Thymus (tissue), 11 donors: ENCODE results near the gene EIF4EBP2. TPM values are rescaled to one million over a fixed set of nuclear protein-coding genes. Genes with fewer than 3 reads are reported as not detected.
A peak's percentile ranks its signal among the peaks of the same experiment; 100 is the strongest.

Experiments
- DNase-seq, 9 donors: peaks; one replicate each; pipeline ENCODE4 v3.0.0-alpha.2; 2013; ENCODE audit warnings: low spot score in 9 of 9, low read depth in 6 of 9, missing footprints in 1 of 9
- H3K27ac ChIP-seq, 2 donors: one replicate each; pipeline ENCODE4 v1.5.1; 2013; ENCODE audit warnings: control low read depth in 1 of 2, low read depth in 1 of 2, low read length in 1 of 2, mild to moderate bottlenecking in 1 of 2, moderate library complexity in 1 of 2
- H3K27me3 ChIP-seq, 2 donors: one replicate each; pipeline ENCODE4 v1.5.1; 2013; ENCODE audit warnings: low read length in 1 of 2; ENCODE audit not compliant: control insufficient read depth in 2 of 2, insufficient read depth in 1 of 2
- H3K36me3 ChIP-seq, 2 donors: one replicate each; pipeline ENCODE4 v1.5.1; 2013; ENCODE audit warnings: low read length in 1 of 2, mild to moderate bottlenecking in 1 of 2, moderate library complexity in 1 of 2; ENCODE audit not compliant: control insufficient read depth in 2 of 2, insufficient read depth in 2 of 2
- H3K4me1 ChIP-seq, 2 donors: one replicate each; pipeline ENCODE4 v1.5.1; 2013; ENCODE audit warnings: low read length in 2 of 2; ENCODE audit not compliant: control insufficient read depth in 2 of 2, insufficient read depth in 2 of 2
- H3K4me3 ChIP-seq, 2 donors: one replicate each; pipeline ENCODE4 v1.5.1; 2013; ENCODE audit warnings: low read length in 2 of 2, control low read depth in 1 of 2, mild to moderate bottlenecking in 1 of 2
- H3K9me3 ChIP-seq, 2 donors: one replicate each; pipeline ENCODE4 v1.5.1; 2013; ENCODE audit warnings: low read length in 1 of 2, mild to moderate bottlenecking in 1 of 2; ENCODE audit not compliant: control insufficient read depth in 2 of 2, insufficient read depth in 1 of 2
- WGBS: extraction: QIAGEN DNeasy Blood & Tissue Kit; methylation state at CpG from one replicate; pipeline ENCODE4 v1.1.7; 2013; 5-methylcytosine and 5-hydroxymethylcytosine counted together
- polyA plus RNA-seq: library from polyadenylated mRNA; stranded (reverse); fragments of 200-250 nt; gene quantifications from one replicate; pipeline ENCODE4 v1.2.3, GENCODE V29; 2013
- total RNA-seq: library from RNA; stranded (reverse); fragments of 120-200 nt; gene quantifications from one replicate; pipeline ENCODE4 v1.2.4, GENCODE V29; 2013
- donor health status: healthy.

The EIF4EBP2 gene
- total and polyA plus RNA-seq, 2 donors, result 18.9 to 32.1 TPM

- H3K36me3 ChIP-seq, result peaks cover 0 to 4% of the 10 kb centered on the region in 2 donors
- H3K9me3 ChIP-seq, result peaks cover 2 to 3% of the 10 kb centered on the region in 2 donors
- WGBS, result 96% methylated on average over 9 of the region's 9 CpGs
- no peak for DNase-seq
- H3K27me3 ChIP-seq, result no peaks in the 10 kb centered on the region
- H3K4me1 ChIP-seq, result no peaks in the 10 kb centered on the region
- H3K4me3 ChIP-seq, result no peak overlapping the region
- H3K27ac ChIP-seq, result no peak overlapping the region
Observed at GRCh38 chr10:70374775-70375614, 28.9 kb upstream of the EIF4EBP2 start.

- WGBS, result 94% methylated on average over 14 of the region's 14 CpGs
- DNase-seq, result no peak
- no peak overlapping the region for H3K4me3 ChIP-seq
- H3K36me3 ChIP-seq, result peaks cover 0 to 4% of the 10 kb centered on the region in 2 donors
- H3K4me1 ChIP-seq, result peaks cover 6 to 7% of the 10 kb centered on the region in 2 donors
- no peak overlapping the region for H3K27ac ChIP-seq
- H3K27me3 ChIP-seq, result peaks cover 0 to 6% of the 10 kb centered on the region in 2 donors
- peaks cover 2 to 3% of the 10 kb centered on the region in 2 donors for H3K9me3 ChIP-seq
Observed at GRCh38 chr10:70376436-70377378, 27.2 kb upstream of the EIF4EBP2 start.

- no peak overlapping the region for H3K4me3 ChIP-seq
- H3K36me3 ChIP-seq, result peaks cover 0 to 4% of the 10 kb centered on the region in 2 donors
- H3K4me1 ChIP-seq, result peaks cover 11% of the 10 kb centered on the region in 2 donors
- H3K27me3 ChIP-seq, result peaks cover 2 to 11% of the 10 kb centered on the region in 2 donors
- peaks cover 2 to 3% of the 10 kb centered on the region in 2 donors for H3K9me3 ChIP-seq
- no peak for DNase-seq
- WGBS, result 64% methylated on average over 6 of the region's 6 CpGs
- no peak overlapping the region for H3K27ac ChIP-seq
Observed at GRCh38 chr10:70378122-70378521, 25.8 kb upstream of the EIF4EBP2 start.

- Histone ChIP-seq H3K27ac (no peak overlapping the region), H3K9me3 (peaks cover 2 to 3% of the 10 kb centered on the region in 2 donors), H3K36me3 (no peaks in the 10 kb centered on the region), H3K4me1 (peaks cover 11% of the 10 kb centered on the region in 2 donors), H3K4me3 (no peak overlapping the region), H3K27me3 (peaks cover 2 to 11% of the 10 kb centered on the region in 2 donors)
- DNase-seq, result no peak
- WGBS, result 97% methylated on average over 14 of the region's 14 CpGs
Observed at GRCh38 chr10:70379581-70380176, 24.3 kb upstream of the EIF4EBP2 start.

- 98% methylated on average over 7 of the region's 7 CpGs for WGBS
- H3K36me3 ChIP-seq, result no peaks in the 10 kb centered on the region
- H3K9me3 ChIP-seq, result peaks cover 2 to 3% of the 10 kb centered on the region in 2 donors
- peaks cover 2 to 11% of the 10 kb centered on the region in 2 donors for H3K27me3 ChIP-seq
- H3K4me3 ChIP-seq, result no peak overlapping the region
- DNase-seq, result no peak
- peaks cover 11% of the 10 kb centered on the region in 2 donors for H3K4me1 ChIP-seq
- H3K27ac ChIP-seq, result no peak overlapping the region
Observed at GRCh38 chr10:70380350-70381135, 23.4 kb upstream of the EIF4EBP2 start.

- H3K27ac ChIP-seq, result peak overlapping the region; percentile 39 to 51
- WGBS, result 9% methylated on average over 61 of the region's 61 CpGs
- peaks cover 11% of the 10 kb centered on the region in 2 donors for H3K4me1 ChIP-seq
- peak in 6 of 9 donors; percentile 17 to 71 (median 44) for DNase-seq
- peaks cover 2 to 3% of the 10 kb centered on the region in 2 donors for H3K9me3 ChIP-seq
- no peaks in the 10 kb centered on the region for H3K36me3 ChIP-seq
- peaks cover 2 to 11% of the 10 kb centered on the region in 2 donors for H3K27me3 ChIP-seq
- H3K4me3 ChIP-seq, result peak overlapping the region; percentile 63 to 90
Observed at GRCh38 chr10:70381471-70382421, 22.2 kb upstream of the EIF4EBP2 start.

GRCh38 chr10:70391654-70392053 lies 12.3 kb upstream of the EIF4EBP2 start:
- WGBS, result 70% methylated on average over 4 of the region's 4 CpGs

More at GRCh38 chr10:70391654-70392053, 12.3 kb upstream of the EIF4EBP2 start:
- Histone ChIP-seq H3K4me1 (peaks cover 0 to 4% of the 10 kb centered on the region in 2 donors), H3K9me3 (no peaks in the 10 kb centered on the region), H3K27ac (no peak overlapping the region), H3K36me3 (no peaks in the 10 kb centered on the region), H3K4me3 (no peak overlapping the region), H3K27me3 (peaks cover 0 to 4% of the 10 kb centered on the region in 2 donors)
- no peak for DNase-seq
